ENCODE measurements around the gene FXR2.

GRCh38 chr17:7620835-7621234 is 6.1 kb upstream of the FXR2 start:
- TF ChIP-seq POLR2A (IDR thresholded peaks at IDR 0.05; ENCODE audit: low read length) (no peak), GATA1 (IDR thresholded peaks at IDR 0.05; ENCODE audit: low read depth, low read length) (no peak)

Data from erythroblast (primary cell).